Measurements from ENCODE around the gene TRPM3. TPM values are rescaled to one million over a fixed set of nuclear protein-coding genes. Genes with fewer than 3 reads are reported as not detected.

Gene TRPM3
- total and polyA plus RNA-seq, 2 of the 8 experiments (the other 6 are each of a cell fraction or from before 2014, with no cell fraction given), result 2.4 to 10.9 TPM

GRCh38 chr9:70500793-70501192, 620.6 kb downstream of the TRPM3 start:
- Histone ChIP-seq H3K56ac (replicated peaks; ENCODE audit: insufficient read length, low read depth, low read length) (no peak overlapping the region), H3K79me2 (ENCODE audit: control insufficient read depth in 1 of 2, insufficient read depth in 2 of 2, low read length in 2 of 2) (no peaks in the 10 kb centered on the region), H3K4ac (replicated peaks; ENCODE audit: insufficient read length, low read depth, low read length) (no peak overlapping the region), H3K27ac (ENCODE audit: low read depth, low read length) (no peak overlapping the region), H2BK12ac (ENCODE audit: low read depth, low read length) (no peak overlapping the region), H2BK15ac (ENCODE audit: low read length) (no peak overlapping the region), H4K5ac (ENCODE audit: insufficient read length, low read depth, low read length) (no peak overlapping the region), H4K91ac (replicated peaks; ENCODE audit: insufficient read length, low read length) (no peak overlapping the region), H2BK120ac (replicated peaks; ENCODE audit: low read depth, low read length) (no peak overlapping the region), H3K14ac (ENCODE audit: insufficient read length) (no peak overlapping the region), H2BK20ac (ENCODE audit: low read length) (no peak overlapping the region), H2AFZ (ENCODE audit: low read length) (no peak overlapping the region), H3K18ac (ENCODE audit: extremely low read depth, low read length) (no peak overlapping the region), H3K9ac (replicated peaks in 1 of 4; ENCODE audit: extremely low read depth in 1 of 4, low read depth in 3 of 4, low read length in 3 of 4) (no peak overlapping the region), H3K23me2 (ENCODE audit: low read depth, low read length) (no peaks in the 10 kb centered on the region), H3K27me3 (replicated peaks in 1 of 4; ENCODE audit: control insufficient read depth in 3 of 4, extremely low read depth in 1 of 4, insufficient read depth in 3 of 4, low read length in 3 of 4) (no peaks in the 10 kb centered on the region), H3K9me3 (ENCODE audit: insufficient read depth in 2 of 2, low read depth in 1 of 2, low read length in 1 of 2) (no peaks in the 10 kb centered on the region), H2AK5ac (ENCODE audit: low read depth, low read length) (no peak overlapping the region), H4K20me1 (replicated peaks in 1 of 2; ENCODE audit: control insufficient read depth in 1 of 2, insufficient read depth in 2 of 2, low read length in 2 of 2) (no peaks in the 10 kb centered on the region), H3K4me2 (ENCODE audit: insufficient read depth in 1 of 2, low read depth in 2 of 2, low read length in 2 of 2) (no peak overlapping the region), H3K36me3 (ENCODE audit: control insufficient read depth in 2 of 4, insufficient read depth in 4 of 4, low read length in 3 of 4) (no peaks in the 10 kb centered on the region), H4K8ac (ENCODE audit: extremely low read depth, insufficient read depth, low read length) (no peak overlapping the region), H3K23ac (ENCODE audit: insufficient read length) (no peak overlapping the region), H3K79me1 (ENCODE audit: low read depth, low read length) (no peaks in the 10 kb centered on the region), H2BK5ac (ENCODE audit: low read depth, low read length) (no peak overlapping the region), H3K4me1 (replicated peaks in 1 of 4; ENCODE audit: control insufficient read depth in 3 of 4, insufficient read depth in 4 of 4, low read length in 3 of 4) (peaks cover 0 to 4% (median 0%) of the 10 kb centered on the region in 4 experiments; a peak in 1 of 7 replicates), H3K4me3 (ENCODE audit: extremely low read depth in 1 of 4, insufficient read depth in 2 of 4, low read depth in 3 of 4, low read length in 4 of 4) (no peak overlapping the region)
- no peak for FAIRE-seq
- 88% methylated on average over 1 of the region's 1 CpG; no CpG with 5 or more reads in 1 of the 2 experiments for WGBS, 2 experiments (ENCODE audit: extremely low coverage in 1 of 2, insufficient coverage in 1 of 2, insufficient read length in 1 of 2, insufficient replicate concordance in 2 of 2, low coverage in 1 of 2, low lambda C conversion rate in 2 of 2, missing lambda C conversion rate in 1 of 2)
- POLR2A ChIA-PET (ENCODE audit: partially characterized antibody), result no interaction called here
- CTCF ChIA-PET (ENCODE audit: partially characterized antibody), result interaction anchor here (1.3 to 6.7 kb wide), 7 partner anchors 9 to 101 kb away, joined by 3 to 43 read pairs (median 4); no protein-coding TSS in a partner anchor
- no peak for TF ChIP-seq FOSL1 (IDR thresholded peaks at IDR 0.05; ENCODE audit: insufficient read depth, low read depth, low read length)
- TF ChIP-seq ZNF274 (IDR thresholded peaks at IDR 0.05; ENCODE audit: borderline replicate concordance, extremely low read depth, low read length), result no peak
- no peak for DNase-seq (ENCODE audit: low read depth in 1 of 2, low spot score in 2 of 2)

All from H1 (cell line).